ENCODE data around the gene AFP. TPM values are rescaled to one million over a fixed set of nuclear protein-coding genes. Genes with fewer than 3 reads are reported as not detected.

AFP gene
- total and polyA plus RNA-seq, 9 of the 15 experiments (the other 6 are each of a cell fraction or from before 2014, with no cell fraction given), result 0.47 to 6.2 (median 3.0) TPM

DNA sequence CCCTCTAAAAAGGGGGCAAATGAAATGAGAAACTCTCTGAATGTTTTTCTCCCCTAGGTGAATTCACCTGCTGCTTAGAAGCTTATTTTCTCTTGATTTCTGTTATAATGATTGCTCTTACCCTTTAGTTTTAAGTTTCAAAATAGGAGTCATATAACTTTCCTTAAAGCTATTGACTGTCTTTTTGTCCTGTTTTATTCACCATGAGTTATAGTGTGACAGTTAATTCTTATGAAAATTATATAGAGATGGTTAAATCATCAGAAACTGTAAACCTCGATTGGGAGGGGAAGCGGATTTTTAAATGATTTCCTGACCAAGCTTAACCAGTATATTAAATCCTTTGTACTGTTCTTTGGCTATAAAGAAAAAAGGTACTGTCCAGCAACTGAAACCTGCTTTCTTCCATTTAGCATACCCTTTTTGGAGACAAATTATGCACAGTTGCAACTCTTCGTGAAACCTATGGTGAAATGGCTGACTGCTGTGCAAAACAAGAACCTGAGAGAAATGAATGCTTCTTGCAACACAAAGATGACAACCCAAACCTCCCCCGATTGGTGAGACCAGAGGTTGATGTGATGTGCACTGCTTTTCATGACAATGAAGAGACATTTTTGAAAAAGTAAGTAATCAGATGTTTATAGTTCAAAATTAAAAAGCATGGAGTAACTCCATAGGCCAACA lies 27.7 kb upstream of the AFP start (continued):
- TF ChIP-seq, protein P1, sequence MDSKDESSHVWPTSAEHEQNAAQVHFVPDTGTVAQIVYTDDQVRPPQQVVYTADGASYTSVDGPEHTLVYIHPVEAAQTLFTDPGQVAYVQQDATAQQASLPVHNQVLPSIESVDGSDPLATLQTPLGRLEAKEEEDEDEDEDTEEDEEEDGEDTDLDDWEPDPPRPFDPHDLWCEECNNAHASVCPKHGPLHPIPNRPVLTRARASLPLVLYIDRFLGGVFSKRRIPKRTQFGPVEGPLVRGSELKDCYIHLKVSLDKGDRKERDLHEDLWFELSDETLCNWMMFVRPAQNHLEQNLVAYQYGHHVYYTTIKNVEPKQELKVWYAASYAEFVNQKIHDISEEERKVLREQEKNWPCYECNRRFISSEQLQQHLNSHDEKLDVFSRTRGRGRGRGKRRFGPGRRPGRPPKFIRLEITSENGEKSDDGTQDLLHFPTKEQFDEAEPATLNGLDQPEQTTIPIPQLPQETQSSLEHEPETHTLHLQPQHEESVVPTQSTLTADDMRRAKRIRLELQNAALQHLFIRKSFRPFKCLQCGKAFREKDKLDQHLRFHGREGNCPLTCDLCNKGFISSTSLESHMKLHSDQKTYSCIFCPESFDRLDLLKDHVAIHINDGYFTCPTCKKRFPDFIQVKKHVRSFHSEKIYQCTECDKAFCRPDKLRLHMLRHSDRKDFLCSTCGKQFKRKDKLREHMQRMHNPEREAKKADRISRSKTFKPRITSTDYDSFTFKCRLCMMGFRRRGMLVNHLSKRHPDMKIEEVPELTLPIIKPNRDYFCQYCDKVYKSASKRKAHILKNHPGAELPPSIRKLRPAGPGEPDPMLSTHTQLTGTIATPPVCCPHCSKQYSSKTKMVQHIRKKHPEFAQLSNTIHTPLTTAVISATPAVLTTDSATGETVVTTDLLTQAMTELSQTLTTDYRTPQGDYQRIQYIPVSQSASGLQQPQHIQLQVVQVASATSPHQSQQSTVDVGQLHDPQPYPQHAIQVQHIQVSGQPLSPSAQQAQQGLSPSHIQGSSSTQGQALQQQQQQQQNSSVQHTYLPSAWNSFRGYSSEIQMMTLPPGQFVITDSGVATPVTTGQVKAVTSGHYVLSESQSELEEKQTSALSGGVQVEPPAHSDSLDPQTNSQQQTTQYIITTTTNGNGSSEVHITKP (IDR thresholded peaks at IDR 0.05; ENCODE audit: partially characterized antibody), result no peak

DNA sequence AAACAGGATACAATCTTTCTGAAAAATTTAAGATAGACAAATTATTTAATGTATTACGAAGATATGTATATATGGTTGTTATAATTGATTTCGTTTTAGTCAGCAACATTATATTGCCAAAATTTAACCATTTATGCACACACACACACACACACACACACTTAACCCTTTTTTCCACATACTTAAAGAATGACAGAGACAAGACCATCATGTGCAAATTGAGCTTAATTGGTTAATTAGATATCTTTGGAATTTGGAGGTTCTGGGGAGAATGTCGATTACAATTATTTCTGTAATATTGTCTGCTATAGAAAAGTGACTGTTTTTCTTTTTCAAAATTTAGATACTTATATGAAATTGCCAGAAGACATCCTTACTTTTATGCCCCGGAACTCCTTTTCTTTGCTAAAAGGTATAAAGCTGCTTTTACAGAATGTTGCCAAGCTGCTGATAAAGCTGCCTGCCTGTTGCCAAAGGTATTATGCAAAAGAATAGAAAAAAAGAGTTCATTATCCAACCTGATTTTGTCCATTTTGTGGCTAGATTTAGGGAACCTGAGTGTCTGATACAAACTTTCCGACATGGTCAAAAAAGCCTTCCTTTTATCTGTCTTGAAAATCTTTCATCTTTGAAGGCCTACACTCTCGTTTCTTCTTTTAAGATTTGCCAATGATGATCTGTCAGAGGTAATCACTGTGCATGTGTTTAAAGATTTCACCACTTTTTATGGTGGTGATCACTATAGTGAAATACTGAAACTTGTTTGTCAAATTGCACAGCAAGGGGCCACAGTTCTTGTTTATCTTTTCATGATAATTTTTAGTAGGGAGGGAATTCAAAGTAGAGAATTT lies 26.8 kb upstream of the AFP start:
- in situ Hi-C loops (cut with MboI), result no loop called here
- WGBS (ENCODE audit: insufficient coverage, low coverage, missing lambda C conversion rate), result 33% methylated on average over 6 of the region's 6 CpGs
- no peaks in the 10 kb centered on the region for H3K27me3 ChIP-seq (ENCODE audit: control insufficient read depth in 2 of 2, insufficient read depth in 2 of 2, low read length in 2 of 2)
- FAIRE-seq (peak; percentile 19), DNase-seq (ENCODE audit: extremely low read depth in 1 of 4, low spot score in 3 of 4) (no peak), ATAC-seq (no peak)
- no peaks in the 10 kb centered on the region for H4K20me1 ChIP-seq (replicated peaks; ENCODE audit: control insufficient read depth, insufficient read depth, low read length)
- ChIA-PET POLR2A (interaction anchor here (1.0 kb wide), 1 partner anchor 9 kb away, joined by 4 read pairs; no protein-coding TSS in a partner anchor), CTCF (ENCODE audit: low intra/inter-chr PET ratio) (no interaction called here)
- H3K9me1 ChIP-seq (ENCODE audit: control insufficient read depth, insufficient read depth, low read length), result no peaks in the 10 kb centered on the region
- no peak overlapping the region for H3K4me2 ChIP-seq (ENCODE audit: insufficient read depth, low read length)
- H3K9me3 ChIP-seq (replicated peaks; ENCODE audit: control insufficient read depth, insufficient read depth, low read depth, low read length), result no peaks in the 10 kb centered on the region
- no TSS peak for BruUV-seq (replicated peaks)
- no peaks in the 10 kb centered on the region for H3K79me2 ChIP-seq (ENCODE audit: control insufficient read depth, insufficient read depth, low read length)
- no peak overlapping the region for H3K9ac ChIP-seq (ENCODE audit: insufficient read depth in 1 of 2, low read depth in 2 of 2, low read length in 2 of 2)
- no peaks in the 10 kb centered on the region for H3K36me3 ChIP-seq (ENCODE audit: control insufficient read depth, insufficient read depth, low read length)
- H3K4me1 ChIP-seq (replicated peaks in 1 of 2; ENCODE audit: control insufficient read depth in 2 of 2, insufficient read depth in 2 of 2, low read length in 2 of 2), result no peaks in the 10 kb centered on the region
- no peak overlapping the region for H2AFZ ChIP-seq (ENCODE audit: low read depth, low read length)
- no peak overlapping the region for H3K27ac ChIP-seq (ENCODE audit: extremely low read depth, low read depth, low read length)
- intact Hi-C loops (cut with micrococcal nuclease), result no loop called here
- no peak overlapping the region for H3K4me3 ChIP-seq
- no peak for TF ChIP-seq NONO (IDR thresholded peaks at IDR 0.05; ENCODE audit: low read depth in 2 of 2, low read length in 1 of 2)
- TF ChIP-seq, protein P2, sequence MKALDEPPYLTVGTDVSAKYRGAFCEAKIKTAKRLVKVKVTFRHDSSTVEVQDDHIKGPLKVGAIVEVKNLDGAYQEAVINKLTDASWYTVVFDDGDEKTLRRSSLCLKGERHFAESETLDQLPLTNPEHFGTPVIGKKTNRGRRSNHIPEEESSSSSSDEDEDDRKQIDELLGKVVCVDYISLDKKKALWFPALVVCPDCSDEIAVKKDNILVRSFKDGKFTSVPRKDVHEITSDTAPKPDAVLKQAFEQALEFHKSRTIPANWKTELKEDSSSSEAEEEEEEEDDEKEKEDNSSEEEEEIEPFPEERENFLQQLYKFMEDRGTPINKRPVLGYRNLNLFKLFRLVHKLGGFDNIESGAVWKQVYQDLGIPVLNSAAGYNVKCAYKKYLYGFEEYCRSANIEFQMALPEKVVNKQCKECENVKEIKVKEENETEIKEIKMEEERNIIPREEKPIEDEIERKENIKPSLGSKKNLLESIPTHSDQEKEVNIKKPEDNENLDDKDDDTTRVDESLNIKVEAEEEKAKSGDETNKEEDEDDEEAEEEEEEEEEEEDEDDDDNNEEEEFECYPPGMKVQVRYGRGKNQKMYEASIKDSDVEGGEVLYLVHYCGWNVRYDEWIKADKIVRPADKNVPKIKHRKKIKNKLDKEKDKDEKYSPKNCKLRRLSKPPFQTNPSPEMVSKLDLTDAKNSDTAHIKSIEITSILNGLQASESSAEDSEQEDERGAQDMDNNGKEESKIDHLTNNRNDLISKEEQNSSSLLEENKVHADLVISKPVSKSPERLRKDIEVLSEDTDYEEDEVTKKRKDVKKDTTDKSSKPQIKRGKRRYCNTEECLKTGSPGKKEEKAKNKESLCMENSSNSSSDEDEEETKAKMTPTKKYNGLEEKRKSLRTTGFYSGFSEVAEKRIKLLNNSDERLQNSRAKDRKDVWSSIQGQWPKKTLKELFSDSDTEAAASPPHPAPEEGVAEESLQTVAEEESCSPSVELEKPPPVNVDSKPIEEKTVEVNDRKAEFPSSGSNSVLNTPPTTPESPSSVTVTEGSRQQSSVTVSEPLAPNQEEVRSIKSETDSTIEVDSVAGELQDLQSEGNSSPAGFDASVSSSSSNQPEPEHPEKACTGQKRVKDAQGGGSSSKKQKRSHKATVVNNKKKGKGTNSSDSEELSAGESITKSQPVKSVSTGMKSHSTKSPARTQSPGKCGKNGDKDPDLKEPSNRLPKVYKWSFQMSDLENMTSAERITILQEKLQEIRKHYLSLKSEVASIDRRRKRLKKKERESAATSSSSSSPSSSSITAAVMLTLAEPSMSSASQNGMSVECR (CRISPR knock-in tag; IDR thresholded peaks at IDR 0.05), result no peak
- TF ChIP-seq HDAC2 (IDR thresholded peaks at IDR 0.05), result no peak
- no peak for TF ChIP-seq ZNF140 (CRISPR knock-in tag; IDR thresholded peaks at IDR 0.05)
- TF ChIP-seq FOXJ2 (tag; IDR thresholded peaks at IDR 0.05), result no peak
- no peak for TF ChIP-seq RBM34 (IDR thresholded peaks at IDR 0.05; ENCODE audit: borderline replicate concordance, insufficient read depth, low read length)
- TF ChIP-seq TRIM28 (IDR thresholded peaks at IDR 0.05), result no peak
- TF ChIP-seq ZNF121 (CRISPR knock-in tag; conservative IDR thresholded peaks at IDR 0.05), result no peak
